GM19324 (cell line): ENCODE results near the gene PTPRJ.

Source experiments
- ATAC-seq: cut with Tn5 transposase; IDR thresholded peaks from one replicate; pipeline ENCODE4 v1.9.1; 2021; ENCODE audit warnings: mild to moderate bottlenecking, moderate library complexity; ENCODE audit not compliant: unreplicated experiment, low FRiP score

The PTPRJ gene

DNA sequence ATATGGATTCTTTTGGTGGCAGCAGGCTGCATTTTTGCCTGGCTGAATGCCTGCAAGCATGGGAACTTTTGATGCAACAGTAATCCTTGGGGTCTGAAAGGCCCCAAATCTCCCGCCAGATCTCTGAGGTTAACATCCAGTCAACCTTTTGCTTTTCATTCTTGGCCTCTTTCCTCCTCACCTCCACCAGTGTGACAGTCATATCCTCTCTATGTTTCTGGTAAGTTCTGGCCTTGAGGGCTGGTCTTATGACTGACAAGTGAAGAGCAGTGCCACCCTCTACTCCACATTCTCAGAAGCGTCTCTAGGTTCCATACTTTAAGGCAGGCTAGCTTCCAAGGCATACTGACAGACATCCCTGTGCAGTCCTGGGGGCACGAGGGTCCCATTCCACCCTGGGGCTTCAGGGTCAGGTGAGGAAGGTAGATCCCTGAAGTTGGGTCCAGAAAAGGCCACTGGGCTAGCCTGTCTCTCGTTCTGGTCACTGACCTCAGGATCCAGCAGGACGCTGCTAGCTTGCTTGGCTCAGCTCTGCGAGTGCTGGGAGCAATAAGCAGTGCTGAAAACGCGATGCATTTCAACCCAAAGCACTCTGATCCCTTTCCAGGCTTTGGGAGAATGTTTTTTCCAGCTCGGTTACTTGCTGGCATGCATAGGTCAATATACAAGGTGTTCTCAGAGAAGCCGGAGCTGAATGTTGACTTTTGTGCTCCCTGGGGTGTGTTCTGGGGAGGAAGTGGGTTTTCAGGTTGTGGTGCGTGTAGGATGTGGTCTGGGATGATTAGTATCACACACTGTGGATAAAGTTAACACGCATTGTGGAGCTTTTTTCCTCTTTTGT lies 75.2 kb downstream of the PTPRJ start:
- no peak for ATAC-seq

DNA sequence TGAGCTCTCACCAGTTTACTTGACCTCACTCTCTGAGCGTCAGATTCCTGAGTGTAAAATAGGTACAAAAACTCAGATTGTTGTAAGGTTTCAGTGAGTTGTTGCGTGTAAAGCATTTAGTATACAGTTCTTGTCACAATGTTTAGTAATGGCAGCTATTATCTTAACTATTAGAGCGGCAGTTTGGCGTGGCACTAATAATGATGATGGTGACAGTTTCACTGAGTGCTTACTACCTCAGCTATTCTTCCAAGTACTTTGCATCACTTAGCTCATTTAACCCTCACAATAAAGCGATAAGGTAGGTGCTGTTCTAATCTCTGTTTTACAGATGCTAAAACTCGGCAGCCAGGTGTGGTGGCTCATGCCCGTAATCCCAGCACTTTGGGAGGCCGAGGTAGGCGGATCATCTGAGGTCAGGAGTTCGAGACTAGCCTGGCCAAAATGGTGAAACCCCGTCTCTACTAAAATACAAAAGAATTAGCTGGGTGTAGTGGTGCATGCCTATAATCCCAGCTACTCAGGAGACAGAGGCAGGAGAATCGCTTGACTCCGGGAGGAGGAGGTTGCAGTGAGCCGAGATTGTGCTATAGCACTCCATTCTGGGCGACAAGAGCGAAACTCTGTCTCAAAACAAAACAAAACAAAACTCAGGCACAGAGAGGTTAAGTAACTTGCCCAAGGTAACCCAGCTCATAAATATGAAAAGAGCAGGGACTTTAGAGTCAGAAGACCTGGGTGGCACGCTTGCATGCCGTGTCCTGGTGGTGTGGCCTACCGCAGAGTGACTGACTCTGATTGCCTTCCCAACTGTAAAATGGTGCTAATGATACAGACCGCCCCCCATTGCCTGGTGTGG lies 76.2 kb downstream of the PTPRJ start:
- ATAC-seq, result no peak

DNA sequence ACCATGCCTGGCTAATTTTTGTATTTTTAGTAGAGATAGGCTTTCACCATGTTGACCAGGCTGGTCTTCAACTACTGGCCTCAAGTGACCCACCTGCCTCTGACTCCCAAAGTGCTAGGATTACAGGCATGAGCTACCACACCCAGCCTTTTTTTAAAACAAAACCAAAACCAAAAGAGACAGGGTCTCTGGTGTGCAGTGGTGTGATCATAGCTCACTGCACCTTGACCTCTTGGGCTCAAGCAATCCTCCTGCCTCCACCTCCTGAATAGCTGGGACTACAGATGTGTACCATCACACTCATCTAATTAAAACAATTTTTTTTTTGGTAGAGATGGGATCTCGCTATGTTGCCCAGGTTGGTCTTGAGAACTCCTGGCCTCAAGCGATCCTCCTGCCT lies 77.7 kb downstream of the PTPRJ start:
- ATAC-seq, result no peak

DNA sequence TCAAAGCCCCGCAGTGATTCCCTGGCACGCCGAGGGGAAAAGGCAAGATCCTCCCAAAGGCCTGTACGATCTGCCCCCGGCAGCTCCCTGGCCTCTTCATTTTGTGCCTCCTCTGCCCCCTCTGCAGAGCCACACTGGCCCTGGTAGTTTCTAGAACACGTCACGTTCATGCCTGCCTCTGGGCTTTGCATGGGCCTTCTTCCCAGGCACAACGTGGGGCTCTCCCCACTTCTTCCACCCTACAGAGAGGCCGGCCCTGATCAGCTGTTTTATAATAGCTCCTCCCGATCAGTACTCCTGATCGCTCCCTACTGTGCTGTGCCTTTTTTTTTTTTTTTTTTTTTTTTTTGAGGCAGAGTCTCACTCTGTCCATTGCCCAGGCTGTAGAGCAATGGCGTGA lies 78.4 kb downstream of the PTPRJ start:
- ATAC-seq, result no peak

DNA sequence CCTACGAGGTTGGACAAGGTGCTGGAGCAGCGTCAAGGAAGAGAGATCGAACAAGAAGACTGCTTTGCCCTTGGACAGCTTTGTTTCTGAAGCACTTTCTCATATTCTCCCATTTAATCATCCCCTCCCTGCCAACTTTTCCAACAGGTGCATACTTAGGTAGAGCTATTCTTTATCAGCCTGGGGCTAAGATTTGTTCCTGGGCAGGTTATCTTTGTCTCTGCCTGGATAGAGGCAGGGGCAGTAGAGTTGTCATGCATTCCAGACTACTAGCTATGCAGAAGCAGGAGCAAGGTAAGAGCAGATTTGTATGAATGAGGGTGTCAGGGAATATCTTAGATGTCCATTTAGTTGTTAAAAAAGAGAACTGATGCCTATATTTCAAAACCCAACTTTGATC lies 82.3 kb downstream of the PTPRJ start:
- ATAC-seq, result no peak

DNA sequence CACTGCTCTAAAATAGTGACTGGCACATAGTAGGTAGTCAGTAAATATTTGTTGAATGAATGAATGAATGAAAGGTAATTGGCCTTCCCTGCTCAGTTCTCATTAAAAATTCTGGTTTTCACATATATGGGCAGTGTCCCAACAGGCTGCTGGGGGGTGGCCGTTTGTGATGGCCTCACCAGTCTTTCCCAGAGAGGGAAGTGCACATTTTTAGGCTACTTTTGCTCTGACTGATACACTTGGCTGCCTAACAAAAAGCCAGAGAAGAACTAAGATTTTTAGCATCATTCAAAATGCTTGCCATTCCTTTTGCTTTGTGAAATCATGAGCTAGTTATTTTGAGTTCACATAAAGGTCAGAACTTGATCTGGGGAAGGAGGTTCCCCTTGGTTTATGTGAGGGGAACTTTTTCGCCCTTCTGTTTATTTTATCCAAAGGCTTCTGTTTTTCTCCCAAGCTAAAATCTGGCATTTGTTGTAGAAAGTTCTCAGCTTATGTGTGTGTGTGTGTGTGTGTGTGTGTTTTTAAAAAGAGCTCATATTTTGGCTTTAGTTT lies 83.1 kb downstream of the PTPRJ start:
- no peak for ATAC-seq

DNA sequence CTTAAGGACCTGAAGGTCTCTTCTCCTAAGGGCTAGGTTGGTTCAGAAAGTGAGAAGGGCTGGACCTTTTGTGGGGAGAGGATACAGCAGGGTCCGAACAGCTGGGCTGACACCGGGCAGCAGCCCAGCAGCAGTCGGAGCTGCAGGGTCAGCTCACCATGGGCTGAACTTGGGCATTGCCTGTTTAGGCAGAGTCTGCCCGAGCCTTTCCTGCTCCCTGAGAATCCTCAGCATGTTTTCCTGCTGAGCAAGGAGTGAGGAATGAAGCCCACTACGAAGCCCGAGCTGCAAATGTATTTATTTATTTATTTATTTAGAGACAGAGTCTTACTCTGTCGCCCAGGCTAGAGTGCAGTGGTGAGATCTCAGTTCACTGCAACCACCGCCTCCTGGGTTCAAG lies 83.9 kb downstream of the PTPRJ start:
- ATAC-seq, result no peak

DNA sequence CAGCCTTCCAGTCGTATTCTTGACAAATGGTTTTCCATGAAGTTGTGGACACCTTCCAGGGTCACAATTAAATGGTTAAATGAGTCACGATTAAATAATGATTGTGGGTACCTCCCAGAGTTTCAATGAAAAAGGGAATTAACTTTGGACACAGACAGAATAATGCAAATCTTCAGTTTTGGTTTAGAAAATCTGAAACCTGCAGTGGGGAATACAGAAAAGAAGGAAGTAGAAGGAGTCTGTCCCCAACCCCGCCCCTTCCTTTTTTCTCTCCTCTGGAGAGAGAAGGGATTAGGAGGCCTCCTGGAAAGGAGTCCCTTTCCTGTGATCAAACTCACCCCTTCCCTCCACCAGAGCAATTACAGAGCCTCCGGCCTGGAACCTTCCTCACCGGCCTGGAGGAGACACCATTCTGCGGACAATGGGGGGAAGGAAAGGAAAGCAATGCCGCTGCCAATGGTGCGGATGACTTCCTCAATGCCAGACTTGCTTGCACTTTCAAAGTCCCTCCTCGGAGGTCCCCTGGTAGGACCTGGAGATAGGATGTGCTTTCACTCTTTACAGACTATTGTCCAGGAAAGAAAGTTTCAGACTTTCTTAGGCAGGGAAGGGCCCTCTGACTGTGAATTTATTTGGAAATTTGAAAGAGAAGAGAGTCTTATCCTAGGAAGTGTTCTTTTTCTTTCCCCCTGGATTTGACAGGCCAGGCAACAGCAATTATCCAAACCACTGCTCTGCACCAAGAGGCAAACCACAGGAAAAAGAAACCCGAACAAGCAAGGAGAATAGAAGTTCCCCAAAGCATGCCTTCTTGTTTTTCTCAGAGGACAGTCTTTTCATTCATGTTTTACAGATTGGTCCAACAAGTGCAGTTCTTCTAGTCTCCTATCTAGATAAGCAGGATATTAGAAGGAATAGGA lies 86.8 kb downstream of the PTPRJ start:
- ATAC-seq, result no peak

DNA sequence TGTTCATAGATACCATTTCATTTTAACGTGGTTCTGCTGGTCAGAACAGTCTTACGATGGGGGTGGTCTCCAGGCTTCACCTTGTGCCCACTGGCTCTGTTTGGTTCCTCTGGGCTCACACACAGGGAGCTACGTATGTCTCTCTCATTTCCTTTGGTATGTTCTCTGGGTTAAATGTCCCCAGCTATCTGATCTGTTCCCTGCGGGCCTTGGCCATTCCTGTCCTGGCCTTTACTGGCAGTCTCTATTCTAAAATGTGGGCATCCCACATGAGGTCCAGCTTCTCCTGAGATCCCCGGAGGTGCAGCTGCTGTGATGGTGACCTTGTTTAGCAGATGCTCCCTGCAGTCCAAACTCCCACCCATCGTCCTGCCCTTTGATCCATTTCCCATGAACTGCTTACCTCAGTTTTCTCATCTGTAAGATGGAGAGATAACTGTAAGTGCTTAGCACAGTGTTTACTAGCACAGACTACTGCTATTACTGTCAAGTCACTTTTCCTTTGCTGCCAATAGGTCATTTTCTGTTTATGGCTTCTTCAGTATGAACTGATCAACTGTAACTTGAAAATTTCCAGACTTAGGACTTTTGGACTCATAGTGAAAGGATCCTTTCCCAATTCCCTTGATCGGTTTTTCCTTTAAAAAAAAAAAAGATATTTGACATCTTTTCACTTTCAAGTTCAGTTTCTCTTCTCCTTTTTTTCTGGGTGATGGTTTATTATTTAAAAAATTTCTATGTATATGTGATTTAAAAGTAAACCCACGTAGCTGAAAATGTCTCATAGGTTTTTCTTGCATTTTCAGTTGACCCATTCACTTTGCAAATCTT lies 92.9 kb downstream of the PTPRJ start:
- ATAC-seq, result no peak

DNA sequence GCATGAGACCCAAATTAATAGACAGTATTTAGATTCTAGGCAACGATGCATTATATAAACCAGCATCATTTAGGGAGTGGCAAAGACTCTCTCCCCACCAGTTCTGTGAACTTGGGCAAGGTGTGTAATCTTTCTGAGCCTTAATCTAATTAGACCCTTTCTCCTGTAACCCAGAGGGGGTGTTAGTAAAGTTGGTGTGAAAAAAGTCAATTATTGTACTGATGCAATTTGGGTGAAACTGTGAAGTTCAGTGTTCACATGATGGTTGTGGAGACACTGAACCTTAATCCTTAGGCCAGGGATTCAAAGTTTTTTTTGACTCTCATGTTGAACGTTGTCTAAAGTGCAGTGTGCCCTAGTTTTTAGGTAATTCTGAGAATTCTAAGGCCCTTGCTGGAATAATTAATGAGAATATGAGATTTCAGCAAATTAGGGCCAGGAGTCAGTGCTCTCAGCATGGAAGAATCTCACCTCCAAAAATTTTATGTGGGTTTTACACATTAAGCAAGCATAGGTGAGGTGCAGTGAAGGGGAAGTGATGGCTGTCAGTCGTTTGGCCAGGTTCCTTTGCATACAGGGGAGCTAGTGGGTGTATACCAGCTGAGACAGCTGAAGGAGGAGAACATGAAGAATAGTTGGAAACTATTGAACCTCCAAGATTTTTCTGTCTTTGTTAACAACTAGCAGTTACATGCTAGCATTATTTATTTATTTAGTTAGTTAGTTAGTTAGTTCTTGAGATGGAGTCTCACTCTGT lies 94.2 kb downstream of the PTPRJ start:
- ATAC-seq, result no peak

DNA sequence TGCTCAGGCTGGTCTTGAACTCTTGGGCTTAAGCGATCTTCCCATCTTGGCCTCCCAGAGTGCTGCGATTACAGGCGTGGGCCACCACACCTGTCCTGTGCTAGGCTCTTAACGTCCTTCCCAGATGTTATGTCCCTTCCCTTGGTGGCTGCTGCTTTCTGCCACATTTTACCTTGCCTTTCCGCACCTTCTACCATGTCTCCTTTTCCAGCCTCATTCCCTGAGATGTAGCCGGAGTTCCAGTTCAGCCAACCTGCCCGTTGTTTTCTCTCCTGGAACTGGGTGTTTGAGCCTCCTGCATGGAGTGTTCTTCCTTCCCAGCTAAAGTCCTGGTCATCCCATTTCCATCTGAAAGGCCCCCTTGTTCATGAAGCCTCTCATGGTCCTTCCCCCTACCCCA lies 95.3 kb downstream of the PTPRJ start:
- no peak for ATAC-seq

DNA sequence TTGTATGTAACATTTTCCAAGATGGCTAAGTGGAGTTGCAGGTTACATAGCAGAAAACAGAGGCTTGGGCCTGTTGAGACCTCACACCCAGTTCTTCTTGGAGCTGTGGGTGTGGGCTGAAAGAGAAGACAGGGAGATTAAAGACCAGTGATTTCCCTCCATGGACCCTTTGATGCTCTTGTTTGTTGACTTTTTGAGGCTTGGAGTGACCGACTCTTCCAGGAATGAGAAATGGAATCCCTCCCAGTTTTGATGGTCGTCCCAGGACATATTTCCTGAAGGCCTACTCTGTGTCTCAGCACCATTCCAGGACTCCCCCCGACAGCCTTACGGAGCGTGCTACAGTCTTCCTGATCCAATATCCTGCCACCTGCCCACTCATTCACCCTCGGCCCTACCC lies 96.9 kb downstream of the PTPRJ start:
- no peak for ATAC-seq

DNA sequence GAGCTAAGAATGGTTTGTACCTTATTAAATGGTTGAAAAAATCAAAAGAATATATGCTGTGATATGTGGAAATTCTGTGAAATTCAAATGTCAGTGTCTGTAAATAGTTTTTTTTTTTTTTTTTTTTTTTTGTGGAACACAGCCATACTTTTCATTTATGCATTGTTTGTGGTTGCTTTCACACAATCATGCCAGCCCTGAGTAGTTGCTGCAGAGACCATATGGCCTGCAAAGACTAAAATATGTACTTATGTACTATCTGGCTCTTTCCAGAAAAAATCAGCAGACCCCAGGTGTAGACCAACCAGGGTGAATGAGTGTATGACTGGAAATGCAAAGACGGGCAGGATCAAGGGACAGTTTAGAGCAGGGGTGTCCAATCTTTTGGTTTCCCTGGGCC lies 98.3 kb downstream of the PTPRJ start:
- no peak for ATAC-seq

DNA sequence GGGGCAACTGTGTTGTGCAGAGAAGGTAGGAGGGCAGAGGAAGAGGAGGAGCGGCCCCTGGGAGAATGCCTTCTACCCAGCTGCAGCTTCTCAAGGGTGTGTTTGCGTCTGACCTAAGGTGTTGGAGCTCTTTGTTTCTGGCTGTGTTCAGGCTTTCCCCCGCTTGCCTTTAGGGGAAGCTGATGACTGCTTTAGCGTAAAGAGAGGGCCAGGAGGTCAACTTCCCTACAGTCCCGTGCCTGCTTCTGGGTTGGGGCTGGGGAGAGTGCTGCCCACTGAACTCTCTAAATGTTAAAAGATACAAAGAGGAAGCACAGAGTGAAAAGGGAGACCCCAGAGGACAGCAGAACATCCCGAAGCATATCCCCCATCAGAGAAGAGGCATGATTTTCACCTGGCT lies 99.2 kb downstream of the PTPRJ start:
- ATAC-seq, result no peak

DNA sequence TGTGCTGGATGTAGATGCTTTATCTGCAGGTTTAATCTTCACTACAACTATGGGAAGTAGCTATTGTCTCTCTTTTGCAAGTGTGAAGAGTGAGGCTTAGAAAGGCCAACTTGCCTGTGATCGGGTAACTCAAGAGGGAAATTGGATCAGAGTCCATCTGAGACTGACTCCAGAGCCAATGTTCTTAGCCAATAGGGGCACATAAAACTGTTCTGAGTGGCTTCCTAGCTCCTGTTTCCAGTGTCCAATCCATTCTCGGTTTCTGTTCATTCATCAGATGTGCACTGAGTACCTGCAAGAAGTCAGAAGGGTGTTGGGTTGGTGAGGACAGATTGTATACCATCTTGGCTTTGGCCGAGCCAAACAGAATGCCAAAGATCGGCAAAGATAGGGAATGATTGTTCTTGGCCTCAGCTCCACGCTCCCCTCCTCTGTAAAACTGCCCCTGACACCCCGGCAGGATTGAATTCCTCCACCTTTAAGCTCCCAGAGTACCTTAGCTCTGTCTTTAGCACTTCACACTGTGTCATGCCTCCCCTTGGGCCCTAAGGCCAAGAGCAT lies 100.0 kb downstream of the PTPRJ start:
- no peak for ATAC-seq

DNA sequence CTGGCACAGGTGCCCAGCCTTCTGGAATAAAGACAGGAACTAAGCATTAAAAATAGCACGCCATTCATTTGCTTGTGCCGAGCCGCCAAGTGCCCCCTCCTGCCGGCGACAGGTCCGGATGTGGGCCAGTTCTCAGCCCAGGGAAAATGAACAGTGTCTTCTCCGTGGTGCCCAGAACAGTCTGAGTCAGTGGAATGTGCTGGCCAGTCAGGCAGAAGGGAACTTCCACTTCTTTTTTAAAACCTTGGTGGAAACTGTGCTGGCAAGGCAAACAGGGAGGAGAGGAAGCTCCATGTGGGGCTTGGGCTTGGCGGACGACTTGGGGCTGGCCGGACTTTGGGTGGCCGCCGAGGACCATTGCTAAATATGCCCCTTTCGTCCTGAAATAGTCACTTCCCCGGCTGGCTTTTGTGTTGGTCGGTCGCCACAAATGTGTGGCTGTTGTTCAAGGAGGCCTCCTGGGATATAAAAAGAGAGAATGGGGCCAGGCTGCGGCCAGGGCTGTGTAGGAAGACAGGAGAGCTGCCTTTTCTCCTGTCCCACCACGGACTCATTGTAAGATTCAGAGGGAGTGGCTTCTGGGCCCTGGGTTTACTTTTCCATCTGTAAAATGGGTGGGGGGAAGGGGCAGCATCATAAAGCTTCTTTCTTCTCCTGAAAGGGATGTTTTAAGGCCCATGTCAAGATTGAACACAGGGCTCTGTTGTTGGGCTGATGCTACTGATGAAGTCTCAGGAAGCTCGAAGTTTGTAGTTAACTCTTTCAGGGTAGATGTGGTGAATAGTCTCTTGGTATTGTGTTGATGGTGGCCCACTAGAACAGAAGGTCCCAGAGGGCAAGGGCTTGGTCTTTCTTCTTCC lies 101.0 kb downstream of the PTPRJ start:
- no peak for ATAC-seq

DNA sequence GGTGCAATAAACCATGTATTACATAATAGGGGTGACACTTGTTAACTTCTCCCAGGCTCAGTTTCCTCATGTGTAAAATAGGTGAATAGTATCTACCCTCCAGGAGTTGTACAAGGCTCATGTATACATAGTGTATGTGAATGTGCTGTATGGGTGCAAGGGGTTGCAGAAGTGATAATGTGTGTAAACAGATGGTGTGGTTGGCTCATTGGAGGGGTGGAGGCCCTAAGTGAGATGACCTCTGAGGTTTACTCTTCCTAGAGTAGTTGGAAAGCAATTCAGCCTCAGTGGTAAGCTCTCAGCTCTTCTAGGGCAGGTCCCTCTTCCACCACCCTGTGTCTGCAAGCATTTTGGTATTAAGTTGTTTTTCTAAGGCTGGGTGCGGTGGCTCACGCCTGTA lies 102.4 kb downstream of the PTPRJ start:
- ATAC-seq, result no peak

DNA sequence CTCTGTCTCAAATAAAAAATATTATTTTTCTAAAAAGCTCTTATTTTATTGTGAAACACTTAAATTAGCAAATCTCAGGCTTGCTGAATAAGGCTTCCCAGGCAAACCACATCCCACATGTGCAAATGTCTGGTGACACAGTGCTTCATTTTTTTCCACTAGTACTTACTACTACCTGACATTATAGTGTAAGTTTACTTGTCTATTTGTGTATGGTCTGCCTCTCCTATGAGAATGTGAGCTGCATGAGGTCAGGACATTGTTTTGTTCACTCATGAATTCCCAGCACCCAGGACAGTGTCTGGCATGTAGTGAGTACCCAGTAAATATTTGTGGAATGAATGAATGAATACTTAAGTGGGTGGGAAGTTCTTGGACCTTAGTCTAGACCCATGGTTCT lies 103.1 kb downstream of the PTPRJ start:
- ATAC-seq, result no peak
